ENCODE measurements around the gene MAGI2.

GRCh38 chr7:79272938-79273337 lies 180.5 kb downstream of the MAGI2 start:
- TF ChIP-seq POLR2A (IDR thresholded peaks at IDR 0.05): no peak
- TF ChIP-seq CTCF (IDR thresholded peaks at IDR 0.05 in 4 of 5, conservative IDR thresholded peaks at IDR 0.05 in 1 of 5): no peak
